Measurements from ENCODE around the gene FOXP1.

DNA sequence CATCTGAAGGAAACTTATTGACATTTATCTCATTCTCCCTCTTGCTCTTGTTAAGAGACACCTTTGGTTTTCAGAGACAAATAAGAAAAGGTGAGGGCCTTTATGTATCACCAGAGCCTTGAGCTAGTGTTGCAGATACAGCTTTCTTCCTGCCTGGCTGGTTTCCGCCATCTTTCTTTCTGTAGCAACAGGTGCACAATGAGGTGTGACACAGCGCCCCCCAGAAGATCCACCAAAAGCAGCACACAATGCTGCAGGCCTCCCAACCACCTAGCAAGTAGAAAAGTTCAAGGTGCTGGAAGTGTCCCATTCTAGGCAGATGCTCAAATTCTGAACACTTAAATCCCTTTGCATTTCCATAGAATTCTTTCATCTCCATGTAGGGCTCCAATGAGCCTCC is 106.6 kb downstream of the FOXP1 start:
- no peak for TF ChIP-seq POLR2AphosphoS5 (IDR thresholded peaks at IDR 0.05; ENCODE audit: low read depth, low read length)
- TF ChIP-seq TAF1 (IDR thresholded peaks at IDR 0.05; ENCODE audit: borderline replicate concordance, insufficient read depth, low read length): no peak
- TF ChIP-seq, protein P1, sequence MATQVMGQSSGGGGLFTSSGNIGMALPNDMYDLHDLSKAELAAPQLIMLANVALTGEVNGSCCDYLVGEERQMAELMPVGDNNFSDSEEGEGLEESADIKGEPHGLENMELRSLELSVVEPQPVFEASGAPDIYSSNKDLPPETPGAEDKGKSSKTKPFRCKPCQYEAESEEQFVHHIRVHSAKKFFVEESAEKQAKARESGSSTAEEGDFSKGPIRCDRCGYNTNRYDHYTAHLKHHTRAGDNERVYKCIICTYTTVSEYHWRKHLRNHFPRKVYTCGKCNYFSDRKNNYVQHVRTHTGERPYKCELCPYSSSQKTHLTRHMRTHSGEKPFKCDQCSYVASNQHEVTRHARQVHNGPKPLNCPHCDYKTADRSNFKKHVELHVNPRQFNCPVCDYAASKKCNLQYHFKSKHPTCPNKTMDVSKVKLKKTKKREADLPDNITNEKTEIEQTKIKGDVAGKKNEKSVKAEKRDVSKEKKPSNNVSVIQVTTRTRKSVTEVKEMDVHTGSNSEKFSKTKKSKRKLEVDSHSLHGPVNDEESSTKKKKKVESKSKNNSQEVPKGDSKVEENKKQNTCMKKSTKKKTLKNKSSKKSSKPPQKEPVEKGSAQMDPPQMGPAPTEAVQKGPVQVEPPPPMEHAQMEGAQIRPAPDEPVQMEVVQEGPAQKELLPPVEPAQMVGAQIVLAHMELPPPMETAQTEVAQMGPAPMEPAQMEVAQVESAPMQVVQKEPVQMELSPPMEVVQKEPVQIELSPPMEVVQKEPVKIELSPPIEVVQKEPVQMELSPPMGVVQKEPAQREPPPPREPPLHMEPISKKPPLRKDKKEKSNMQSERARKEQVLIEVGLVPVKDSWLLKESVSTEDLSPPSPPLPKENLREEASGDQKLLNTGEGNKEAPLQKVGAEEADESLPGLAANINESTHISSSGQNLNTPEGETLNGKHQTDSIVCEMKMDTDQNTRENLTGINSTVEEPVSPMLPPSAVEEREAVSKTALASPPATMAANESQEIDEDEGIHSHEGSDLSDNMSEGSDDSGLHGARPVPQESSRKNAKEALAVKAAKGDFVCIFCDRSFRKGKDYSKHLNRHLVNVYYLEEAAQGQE (IDR thresholded peaks at IDR 0.05; ENCODE audit: insufficient read depth in 1 of 2, low read depth in 2 of 2, low read length in 2 of 2): no peak
- no peak for TF ChIP-seq FOXP2 (optimal IDR thresholded peaks at IDR 0.05; ENCODE audit: borderline replicate concordance, extremely low read depth, extremely low read length, insufficient read depth)
- TF ChIP-seq SIN3A (IDR thresholded peaks at IDR 0.05; ENCODE audit: borderline replicate concordance, insufficient read depth, low read length): no peak
